Esophagus mucosa (tissue), 1 donor: ENCODE results near the gene PGLYRP2. TPM values are rescaled to one million over a fixed set of nuclear protein-coding genes. Genes with fewer than 3 reads are reported as not detected.
"Not testable (repeated sequence)": the region's sequence is repeated elsewhere in the genome, so short reads cannot be mapped to it uniquely, and the experiment has no call there.

Source experiments
- ATAC-seq: fragments of 200-7000 bp; cut with Tn5 transposase; one replicate; pipeline ENCODE4 v1.9.1; 2020
- total RNA-seq: library from RNA; stranded (reverse); gene quantifications from one replicate; pipeline ENCODE4 v1.2.4, GENCODE V29; 2023
- donor health status: DM: yes; HTN: yes; CAD: no.

PGLYRP2 gene
- not detected for total RNA-seq

- ATAC-seq: peak; percentile 80
Measured at GRCh38 chr19:15479391-15480345, at the start of gene PGLYRP2. Gene PGLYRP2 (minus strand): TSS chr19:15479501. CDS start chr19:15479371, 130 bp downstream.

GRCh38 chr19:15527705-15528104 lies 48.4 kb upstream of the PGLYRP2 start:
- no peak for ATAC-seq

- no peak for ATAC-seq
Measured at GRCh38 chr19:15526408-15526807, 47.1 kb upstream of the PGLYRP2 start.

GRCh38 chr19:15525291-15525690 lies 46.0 kb upstream of the PGLYRP2 start:
- ATAC-seq: no peak

- no peak for ATAC-seq
Measured at GRCh38 chr19:15524781-15525180, 45.5 kb upstream of the PGLYRP2 start.

- ATAC-seq: no peak
Measured at GRCh38 chr19:15519433-15519976, 40.2 kb upstream of the PGLYRP2 start.

- ATAC-seq: no peak
Measured at GRCh38 chr19:15517778-15518177, 38.5 kb upstream of the PGLYRP2 start.

GRCh38 chr19:15516363-15516762 lies 37.1 kb upstream of the PGLYRP2 start:
- no peak for ATAC-seq

GRCh38 chr19:15515227-15515625 lies 35.9 kb upstream of the PGLYRP2 start:
- not testable (repeated sequence) for ATAC-seq

- peak; percentile 90 for ATAC-seq
Measured at GRCh38 chr19:15511671-15512424, 32.5 kb upstream of the PGLYRP2 start.

- ATAC-seq: peak; percentile 6
Measured at GRCh38 chr19:15508035-15508710, 28.9 kb upstream of the PGLYRP2 start, which contains the start of gene CYP4F22. Gene CYP4F22 (plus strand): TSS chr19:15508525. CDS start chr19:15525337, 16,812 bp downstream.

- ATAC-seq: no peak
Measured at GRCh38 chr19:15507068-15508034, 28.1 kb upstream of the PGLYRP2 start.

GRCh38 chr19:15506074-15506571 lies 26.8 kb upstream of the PGLYRP2 start:
- no peak for ATAC-seq

- no peak for ATAC-seq
Measured at GRCh38 chr19:15502264-15502663, 23.0 kb upstream of the PGLYRP2 start.

GRCh38 chr19:15501596-15501995 lies 22.3 kb upstream of the PGLYRP2 start:
- no peak for ATAC-seq

GRCh38 chr19:15498910-15499309 lies 19.6 kb upstream of the PGLYRP2 start:
- ATAC-seq: no peak

GRCh38 chr19:15498156-15498858 lies 19.0 kb upstream of the PGLYRP2 start:
- ATAC-seq: no peak

- ATAC-seq: no peak
Measured at GRCh38 chr19:15495151-15495550, 15.8 kb upstream of the PGLYRP2 start.

- no peak for ATAC-seq
Measured at GRCh38 chr19:15488489-15489226, 9.4 kb upstream of the PGLYRP2 start.

- ATAC-seq: no peak
Measured at GRCh38 chr19:15487038-15487437, 7.7 kb upstream of the PGLYRP2 start.
